ENCODE results near the gene SUPT3H.

- TF ChIP-seq, protein P1, sequence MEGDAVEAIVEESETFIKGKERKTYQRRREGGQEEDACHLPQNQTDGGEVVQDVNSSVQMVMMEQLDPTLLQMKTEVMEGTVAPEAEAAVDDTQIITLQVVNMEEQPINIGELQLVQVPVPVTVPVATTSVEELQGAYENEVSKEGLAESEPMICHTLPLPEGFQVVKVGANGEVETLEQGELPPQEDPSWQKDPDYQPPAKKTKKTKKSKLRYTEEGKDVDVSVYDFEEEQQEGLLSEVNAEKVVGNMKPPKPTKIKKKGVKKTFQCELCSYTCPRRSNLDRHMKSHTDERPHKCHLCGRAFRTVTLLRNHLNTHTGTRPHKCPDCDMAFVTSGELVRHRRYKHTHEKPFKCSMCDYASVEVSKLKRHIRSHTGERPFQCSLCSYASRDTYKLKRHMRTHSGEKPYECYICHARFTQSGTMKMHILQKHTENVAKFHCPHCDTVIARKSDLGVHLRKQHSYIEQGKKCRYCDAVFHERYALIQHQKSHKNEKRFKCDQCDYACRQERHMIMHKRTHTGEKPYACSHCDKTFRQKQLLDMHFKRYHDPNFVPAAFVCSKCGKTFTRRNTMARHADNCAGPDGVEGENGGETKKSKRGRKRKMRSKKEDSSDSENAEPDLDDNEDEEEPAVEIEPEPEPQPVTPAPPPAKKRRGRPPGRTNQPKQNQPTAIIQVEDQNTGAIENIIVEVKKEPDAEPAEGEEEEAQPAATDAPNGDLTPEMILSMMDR (IDR thresholded peaks at IDR 0.05): no peak
- TF ChIP-seq POLR2A (IDR thresholded peaks at IDR 0.05): no peak
Measured at GRCh38 chr6:45200510-45200909, 177.2 kb downstream of the SUPT3H start.

Data from right lobe of liver (tissue), 4 donors.